ENCODE data around the gene JAGN1. TPM values are rescaled to one million over a fixed set of nuclear protein-coding genes. Genes with fewer than 3 reads are reported as not detected.
"Not testable (repeated sequence)": the region's sequence is repeated elsewhere in the genome, so short reads cannot be mapped to it uniquely, and the experiment has no call there.

Gene JAGN1
- total RNA-seq, 4 donors from 2014 or later, result 29.5 to 71.3 (median 49.8) TPM

- no peak for DNase-seq (ENCODE audit: low spot score in 2 of 2)
- Histone ChIP-seq H3K27ac (no peak overlapping the region), H3K4me3 (no peak overlapping the region), H3K27me3 (no peaks in the 10 kb centered on the region), H3K36me3 (peaks cover 6% of the 10 kb centered on the region), H3K9me3 (no peaks in the 10 kb centered on the region), H3K4me1 (peaks cover 42% of the 10 kb centered on the region)
- WGBS, result 79% methylated on average over 5 of the region's 5 CpGs
- TF ChIP-seq POLR2AphosphoS5 (IDR thresholded peaks at IDR 0.05), result no peak
- no peak for TF ChIP-seq POLR2A (IDR thresholded peaks at IDR 0.05)
- TF ChIP-seq CTCF (IDR thresholded peaks at IDR 0.05), result no peak
- no peak for TF ChIP-seq EP300 (IDR thresholded peaks at IDR 0.05)
Observed at GRCh38 chr3:9889405-9889804, 1.0 kb upstream of the JAGN1 start.

GRCh38 chr3:9891072-9891622 is 737 bp downstream of the JAGN1 start:
- peak overlapping the region; percentile 86 for H3K4me3 ChIP-seq
- no peak for TF ChIP-seq CTCF (IDR thresholded peaks at IDR 0.05)
- no peak for TF ChIP-seq POLR2A (IDR thresholded peaks at IDR 0.05)
- TF ChIP-seq EP300 (IDR thresholded peaks at IDR 0.05), result no peak
- no peak for TF ChIP-seq POLR2AphosphoS5 (IDR thresholded peaks at IDR 0.05)
- H3K27me3 ChIP-seq, result no peaks in the 10 kb centered on the region
- WGBS, result 5% methylated on average over 12 of the region's 12 CpGs
- peak overlapping the region; percentile 96 for H3K27ac ChIP-seq
- DNase-seq (ENCODE audit: low spot score in 2 of 2), result no peak
- peaks cover 6% of the 10 kb centered on the region for H3K36me3 ChIP-seq
- peaks cover 35% of the 10 kb centered on the region for H3K4me1 ChIP-seq
- no peaks in the 10 kb centered on the region for H3K9me3 ChIP-seq

GRCh38 chr3:9893739-9894138 is 3.3 kb downstream of the JAGN1 start:
- Histone ChIP-seq H3K27ac (peak overlapping the region; percentile 61), H3K4me3 (no peak overlapping the region), H3K36me3 (peaks cover 6% of the 10 kb centered on the region), H3K9me3 (no peaks in the 10 kb centered on the region), H3K4me1 (peaks cover 51% of the 10 kb centered on the region), H3K27me3 (no peaks in the 10 kb centered on the region)
- TF ChIP-seq CTCF (IDR thresholded peaks at IDR 0.05), result no peak
- no peak for TF ChIP-seq POLR2AphosphoS5 (IDR thresholded peaks at IDR 0.05)
- no peak for TF ChIP-seq EP300 (IDR thresholded peaks at IDR 0.05)
- no peak for TF ChIP-seq POLR2A (IDR thresholded peaks at IDR 0.05)
- DNase-seq (ENCODE audit: low spot score in 2 of 2), result no peak
- WGBS, result 100% methylated on average over 1 of the region's 1 CpG

- not testable (repeated sequence) for H3K4me3 ChIP-seq; DNase-seq (ENCODE audit: low spot score in 2 of 2); H3K9me3 ChIP-seq; H3K27ac ChIP-seq; H3K27me3 ChIP-seq; H3K36me3 ChIP-seq
- H3K4me1 ChIP-seq, result peaks cover 56% of the 10 kb centered on the region
- 96% methylated on average over 3 of the region's 3 CpGs for WGBS
Observed at GRCh38 chr3:9895715-9896114, 5.3 kb downstream of the JAGN1 start.

- H3K36me3 ChIP-seq; DNase-seq (ENCODE audit: low spot score in 2 of 2); H3K4me3 ChIP-seq; H3K9me3 ChIP-seq; H3K27me3 ChIP-seq: not testable (repeated sequence)
- H3K4me1 ChIP-seq, result peaks cover 45% of the 10 kb centered on the region
- 79% methylated on average over 10 of the region's 10 CpGs for WGBS
- H3K27ac ChIP-seq, result peak overlapping the region; percentile 50
Observed at GRCh38 chr3:9896755-9897407, 6.5 kb downstream of the JAGN1 start.

- H3K9me3 ChIP-seq, result no peaks in the 10 kb centered on the region
- peaks cover 6% of the 10 kb centered on the region for H3K36me3 ChIP-seq
- peaks cover 48% of the 10 kb centered on the region for H3K4me1 ChIP-seq
- WGBS, result 63% methylated on average over 3 of the region's 4 CpGs
- H3K27ac ChIP-seq, result peak overlapping the region; percentile 50
- TF ChIP-seq POLR2AphosphoS5 (IDR thresholded peaks at IDR 0.05) (no peak), EP300 (IDR thresholded peaks at IDR 0.05) (no peak), CTCF (IDR thresholded peaks at IDR 0.05) (no peak)
- H3K4me3 ChIP-seq, result no peak overlapping the region
- DNase-seq (ENCODE audit: low spot score in 2 of 2), result no peak
- no peaks in the 10 kb centered on the region for H3K27me3 ChIP-seq
Observed at GRCh38 chr3:9897408-9898372, 7.3 kb downstream of the JAGN1 start.

Data from suprapubic skin (tissue), 4 donors.